Dendritic cell treated with granulocyte-macrophage colony-stimulating factor and Interleukin-4, amounts not matched to agents 40 ng/mL and 50 ng/mL, for 4 days (primary cell): ENCODE results near the gene CAMK2G.
"Not testable (repeated sequence)": the region's sequence is repeated elsewhere in the genome, so short reads cannot be mapped to it uniquely, and the experiment has no call there.

Experiments used
- H3K27ac Mint-ChIP-seq: one replicate; pipeline ENCODE4 v1.8.0; 2022; ENCODE audit warnings: mild to moderate bottlenecking, mixed read lengths
- H3K27me3 Mint-ChIP-seq: one replicate; pipeline ENCODE4 v1.8.0; 2022; ENCODE audit warnings: mild to moderate bottlenecking, mixed read lengths
- H3K36me3 Mint-ChIP-seq: one replicate; pipeline ENCODE4 v1.8.0; 2022; ENCODE audit warnings: low read depth, mixed read lengths
- H3K4me1 Mint-ChIP-seq: one replicate; pipeline ENCODE4 v1.8.0; 2022; ENCODE audit warnings: low read depth, mixed read lengths
- H3K4me3 Mint-ChIP-seq: one replicate; pipeline ENCODE4 v1.8.0; 2022; ENCODE audit warnings: mild to moderate bottlenecking, moderate library complexity, mixed read lengths
- H3K9me3 Mint-ChIP-seq: one replicate; pipeline ENCODE4 v1.8.0; 2022; ENCODE audit warnings: mixed read lengths
- intact Hi-C: fragments of 100-400 bp; cut with micrococcal nuclease; formaldehyde crosslinking; loops from one replicate; pipeline ENCODE4 v1.15.0; 2022

CAMK2G gene

GRCh38 chr10:73796035-73796434, 78.3 kb downstream of the CAMK2G start:
- H3K27me3 Mint-ChIP-seq, H3K4me3 Mint-ChIP-seq, H3K9me3 Mint-ChIP-seq, intact Hi-C loops: not testable (repeated sequence)
- peaks cover 22% of the 10 kb centered on the region for H3K4me1 Mint-ChIP-seq
- peaks cover 100% of the 10 kb centered on the region for H3K36me3 Mint-ChIP-seq
- peak overlapping the region; percentile 43 for H3K27ac Mint-ChIP-seq

GRCh38 chr10:73795491-73795890, 78.9 kb downstream of the CAMK2G start:
- Mint-ChIP-seq H3K4me1 (peaks cover 22% of the 10 kb centered on the region), H3K36me3 (peaks cover 100% of the 10 kb centered on the region), H3K27ac (peak overlapping the region; percentile 43)
- H3K9me3 Mint-ChIP-seq, H3K4me3 Mint-ChIP-seq, H3K27me3 Mint-ChIP-seq, intact Hi-C loops: not testable (repeated sequence)

GRCh38 chr10:73793456-73793855, 80.9 kb downstream of the CAMK2G start:
- H3K36me3 Mint-ChIP-seq: peaks cover 100% of the 10 kb centered on the region
- no peaks in the 10 kb centered on the region for H3K9me3 Mint-ChIP-seq
- H3K4me3 Mint-ChIP-seq: no peak overlapping the region
- intact Hi-C loops: no loop called here
- no peaks in the 10 kb centered on the region for H3K27me3 Mint-ChIP-seq
- no peak overlapping the region for H3K27ac Mint-ChIP-seq
- H3K4me1 Mint-ChIP-seq: peaks cover 10% of the 10 kb centered on the region

GRCh38 chr10:73791871-73792400, 82.4 kb downstream of the CAMK2G start:
- peaks cover 99% of the 10 kb centered on the region for H3K36me3 Mint-ChIP-seq

GRCh38 chr10:73790886-73791625, 83.3 kb downstream of the CAMK2G start:
- no peaks in the 10 kb centered on the region for H3K27me3 Mint-ChIP-seq
- H3K27ac Mint-ChIP-seq: no peak overlapping the region
- H3K36me3 Mint-ChIP-seq: peaks cover 96% of the 10 kb centered on the region
- H3K4me3 Mint-ChIP-seq: no peak overlapping the region
- intact Hi-C loops: no loop called here
- H3K9me3 Mint-ChIP-seq: no peaks in the 10 kb centered on the region
- peaks cover 32% of the 10 kb centered on the region for H3K4me1 Mint-ChIP-seq

More at GRCh38 chr10:73791871-73792400, 82.4 kb downstream of the CAMK2G start:
- Mint-ChIP-seq H3K27me3 (no peaks in the 10 kb centered on the region), H3K27ac (no peak overlapping the region), H3K4me1 (peaks cover 23% of the 10 kb centered on the region), H3K9me3 (no peaks in the 10 kb centered on the region), H3K4me3 (no peak overlapping the region)
- intact Hi-C loops: no loop called here

GRCh38 chr10:73789659-73790055, 84.7 kb downstream of the CAMK2G start:
- H3K4me3 Mint-ChIP-seq: no peak overlapping the region
- no peaks in the 10 kb centered on the region for H3K27me3 Mint-ChIP-seq
- no peak overlapping the region for H3K27ac Mint-ChIP-seq

GRCh38 chr10:73788864-73789658, 85.3 kb downstream of the CAMK2G start:
- Mint-ChIP-seq H3K4me1 (peaks cover 23% of the 10 kb centered on the region), H3K4me3 (no peak overlapping the region), H3K36me3 (peaks cover 86% of the 10 kb centered on the region), H3K27me3 (no peaks in the 10 kb centered on the region), H3K27ac (no peak overlapping the region), H3K9me3 (no peaks in the 10 kb centered on the region)
- intact Hi-C loops: no loop called here

More at GRCh38 chr10:73789659-73790055, 84.7 kb downstream of the CAMK2G start:
- Mint-ChIP-seq H3K4me1 (peaks cover 28% of the 10 kb centered on the region), H3K9me3 (no peaks in the 10 kb centered on the region), H3K36me3 (peaks cover 92% of the 10 kb centered on the region)
- intact Hi-C loops: no loop called here

- Mint-ChIP-seq H3K4me3 (peak overlapping the region; percentile 28), H3K36me3 (peaks cover 71% of the 10 kb centered on the region), H3K4me1 (peaks cover 35% of the 10 kb centered on the region)
- H3K27me3 Mint-ChIP-seq, H3K27ac Mint-ChIP-seq, intact Hi-C loops, H3K9me3 Mint-ChIP-seq: not testable (repeated sequence)
Observed at GRCh38 chr10:73787031-73787800, 87.1 kb downstream of the CAMK2G start.

GRCh38 chr10:73786512-73786885, 87.9 kb downstream of the CAMK2G start:
- intact Hi-C loops: no loop called here
- H3K9me3 Mint-ChIP-seq: no peaks in the 10 kb centered on the region
- peak overlapping the region; percentile 93 for H3K4me3 Mint-ChIP-seq
- peaks cover 35% of the 10 kb centered on the region for H3K4me1 Mint-ChIP-seq
- peaks cover 70% of the 10 kb centered on the region for H3K36me3 Mint-ChIP-seq
- H3K27me3 Mint-ChIP-seq: no peaks in the 10 kb centered on the region
- H3K27ac Mint-ChIP-seq: peak overlapping the region; percentile 98

- no peaks in the 10 kb centered on the region for H3K9me3 Mint-ChIP-seq
- no peaks in the 10 kb centered on the region for H3K27me3 Mint-ChIP-seq
- H3K4me1 Mint-ChIP-seq: peaks cover 39% of the 10 kb centered on the region
- peak overlapping the region; percentile 93 for H3K4me3 Mint-ChIP-seq
- H3K27ac Mint-ChIP-seq: peak overlapping the region; percentile 98
- H3K36me3 Mint-ChIP-seq: peaks cover 64% of the 10 kb centered on the region
- intact Hi-C loops: loop anchor here (1.0 to 2.0 kb wide), 2 partner anchors 42 to 89 kb away; partner anchors contain the start of genes CAMK2G and SEC24C
Observed at GRCh38 chr10:73785721-73786511, 88.4 kb downstream of the CAMK2G start.

GRCh38 chr10:73785211-73785720, 89.1 kb downstream of the CAMK2G start, which contains the start of gene ZSWIM8:
ZSWIM8 (plus strand) TSS chr10:73785606; CDS start chr10:73785879, 273 bp downstream.
- Mint-ChIP-seq H3K27me3 (no peaks in the 10 kb centered on the region), H3K27ac (peak within 1 kb of the TSS; percentile 98), H3K4me1 (peaks cover 45% of the 10 kb centered on the region), H3K9me3 (no peaks in the 10 kb centered on the region), H3K36me3 (peaks cover 63% of the 10 kb centered on the region), H3K4me3 (peak within 1 kb of the TSS; percentile 93)
- intact Hi-C loops: loop anchor here (1.0 to 2.0 kb wide), 2 partner anchors 41 to 90 kb away; partner anchors contain the start of genes CAMK2G and SEC24C

GRCh38 chr10:73782749-73783085, 91.6 kb downstream of the CAMK2G start:
- Mint-ChIP-seq H3K27me3 (no peaks in the 10 kb centered on the region), H3K36me3 (peaks cover 63% of the 10 kb centered on the region), H3K9me3 (no peaks in the 10 kb centered on the region), H3K4me1 (peaks cover 46% of the 10 kb centered on the region), H3K27ac (peak overlapping the region; percentile 91), H3K4me3 (peak overlapping the region; percentile 90)
- intact Hi-C loops: no loop called here
